Neural crest cell (in vitro differentiated cells): ENCODE results near the gene OR10J4. TPM values are rescaled to one million over a fixed set of nuclear protein-coding genes. Genes with fewer than 3 reads are reported as not detected.
"Not testable (repeated sequence)": the region's sequence is repeated elsewhere in the genome, so short reads cannot be mapped to it uniquely, and the experiment has no call there.

Experiments
- DNase-seq: peaks from one replicate; pipeline ENCODE4 v3.0.0; 2021; ENCODE audit warnings: low read depth, mixed read lengths, low spot score
- H3K27ac Mint-ChIP-seq: one replicate; pipeline ENCODE4 v1.8.0; 2021; ENCODE audit warnings: mild to moderate bottlenecking, mixed read lengths; ENCODE audit not compliant: unreplicated experiment
- H3K27me3 Mint-ChIP-seq: 2 replicates; pipeline ENCODE4 v1.8.0; 2021; ENCODE audit warnings: low read depth, mild to moderate bottlenecking, mixed read lengths
- H3K36me3 Mint-ChIP-seq: 2 replicates; pipeline ENCODE4 v1.8.0; 2021; ENCODE audit warnings: low read depth, mild to moderate bottlenecking, mixed read lengths
- H3K4me1 Mint-ChIP-seq: 2 replicates; pipeline ENCODE4 v1.8.0; 2021; ENCODE audit warnings: mixed read lengths
- H3K4me3 Mint-ChIP-seq: one replicate; pipeline ENCODE4 v1.8.0; 2021; ENCODE audit warnings: mild to moderate bottlenecking, mixed read lengths
- H3K9me3 Mint-ChIP-seq: 2 replicates; pipeline ENCODE4 v1.8.0; 2021; ENCODE audit warnings: mixed read lengths
- CTCF ChIP-seq: fragments of 200-600 bp; sonication (generic); conservative IDR thresholded peaks from 2 replicates; pipeline ENCODE4 v1.5.0; 2021; ENCODE audit warnings: antibody characterized with exemption, mild to moderate bottlenecking
- total RNA-seq: library from RNA; stranded (reverse); gene quantifications from 2 replicates; pipeline ENCODE4 v1.2.1, GENCODE V29; 2021

OR10J4 gene
- total RNA-seq, 1 donor from 2014 or later: not detected

- Mint-ChIP-seq H3K4me3 (no peak overlapping the region), H3K4me1 (no peaks in the 10 kb centered on the region), H3K9me3 (peaks cover 20% of the 10 kb centered on the region), H3K27me3 (no peaks in the 10 kb centered on the region), H3K27ac (no peak overlapping the region), H3K36me3 (no peaks in the 10 kb centered on the region)
- TF ChIP-seq CTCF: no peak
- DNase-seq: no peak
Observed at GRCh38 chr1:159442428-159442827, 10.4 kb downstream of the OR10J4 start.

- no peak for DNase-seq
- no peaks in the 10 kb centered on the region for H3K27me3 Mint-ChIP-seq
- H3K4me1 Mint-ChIP-seq: no peaks in the 10 kb centered on the region
- H3K9me3 Mint-ChIP-seq: peaks cover 20% of the 10 kb centered on the region
- peaks cover 4% of the 10 kb centered on the region for H3K36me3 Mint-ChIP-seq
- H3K4me3 Mint-ChIP-seq: no peak overlapping the region
- TF ChIP-seq CTCF: no peak
- no peak overlapping the region for H3K27ac Mint-ChIP-seq
Observed at GRCh38 chr1:159443066-159443750, 11.2 kb downstream of the OR10J4 start.

GRCh38 chr1:159444511-159444910, 12.5 kb downstream of the OR10J4 start:
- no peak for DNase-seq
- Mint-ChIP-seq H3K9me3 (peaks cover 20% of the 10 kb centered on the region), H3K27me3 (no peaks in the 10 kb centered on the region), H3K4me3 (no peak overlapping the region), H3K36me3 (peaks cover 4% of the 10 kb centered on the region), H3K27ac (no peak overlapping the region), H3K4me1 (no peaks in the 10 kb centered on the region)
- TF ChIP-seq CTCF: no peak

GRCh38 chr1:159448181-159448580, 16.2 kb downstream of the OR10J4 start:
- TF ChIP-seq CTCF: no peak
- H3K9me3 Mint-ChIP-seq: peaks cover 16% of the 10 kb centered on the region
- no peaks in the 10 kb centered on the region for H3K27me3 Mint-ChIP-seq
- DNase-seq: no peak
- no peaks in the 10 kb centered on the region for H3K4me1 Mint-ChIP-seq
- no peak overlapping the region for H3K27ac Mint-ChIP-seq
- no peak overlapping the region for H3K4me3 Mint-ChIP-seq
- H3K36me3 Mint-ChIP-seq: peaks cover 4% of the 10 kb centered on the region

GRCh38 chr1:159449605-159450004, 17.6 kb downstream of the OR10J4 start:
- H3K36me3 Mint-ChIP-seq, H3K27ac Mint-ChIP-seq, H3K4me3 Mint-ChIP-seq, H3K4me1 Mint-ChIP-seq, H3K27me3 Mint-ChIP-seq, DNase-seq: not testable (repeated sequence)
- H3K9me3 Mint-ChIP-seq: peaks cover 12% of the 10 kb centered on the region

GRCh38 chr1:159459551-159459950, 27.5 kb downstream of the OR10J4 start:
- no peaks in the 10 kb centered on the region for H3K36me3 Mint-ChIP-seq
- TF ChIP-seq CTCF: no peak
- H3K27ac Mint-ChIP-seq: no peak overlapping the region
- H3K4me1 Mint-ChIP-seq: no peaks in the 10 kb centered on the region
- H3K27me3 Mint-ChIP-seq: no peaks in the 10 kb centered on the region
- peaks cover 15% of the 10 kb centered on the region for H3K9me3 Mint-ChIP-seq
- no peak for DNase-seq
- H3K4me3 Mint-ChIP-seq: no peak overlapping the region
